AG10803 (cell line): ENCODE results near the gene ADRM1.

Experiments used
- DNase-seq: peaks from one replicate; pipeline ENCODE4 v3.0.0; 2010; ENCODE audit warnings: low read depth
- H3K4me3 ChIP-seq: 2 replicates; pipeline ENCODE4 v1.5.1; 2011; ENCODE audit warnings: mild to moderate bottlenecking, low read length, control low read depth
- CTCF ChIP-seq: conservative IDR thresholded peaks from 2 replicates; pipeline ENCODE4 v1.5.1; 2011; ENCODE audit warnings: mild to moderate bottlenecking, low read length, control low read depth, inconsistent platforms

ADRM1 gene

GRCh38 chr20:62311832-62312661 lies 9.2 kb downstream of the ADRM1 start:
- no peak for DNase-seq
- TF ChIP-seq CTCF, result no peak
- H3K4me3 ChIP-seq, result no peak overlapping the region

- no peak for DNase-seq
- TF ChIP-seq CTCF, result no peak
- no peak overlapping the region for H3K4me3 ChIP-seq
Observed at GRCh38 chr20:62312662-62312977, 9.8 kb downstream of the ADRM1 start.

GRCh38 chr20:62313021-62313420 lies 10.2 kb downstream of the ADRM1 start:
- no peak for TF ChIP-seq CTCF
- H3K4me3 ChIP-seq, result no peak overlapping the region
- DNase-seq, result no peak

- no peak overlapping the region for H3K4me3 ChIP-seq
- TF ChIP-seq CTCF, result no peak
- no peak for DNase-seq
Observed at GRCh38 chr20:62313460-62314338, 10.9 kb downstream of the ADRM1 start.

DNA sequence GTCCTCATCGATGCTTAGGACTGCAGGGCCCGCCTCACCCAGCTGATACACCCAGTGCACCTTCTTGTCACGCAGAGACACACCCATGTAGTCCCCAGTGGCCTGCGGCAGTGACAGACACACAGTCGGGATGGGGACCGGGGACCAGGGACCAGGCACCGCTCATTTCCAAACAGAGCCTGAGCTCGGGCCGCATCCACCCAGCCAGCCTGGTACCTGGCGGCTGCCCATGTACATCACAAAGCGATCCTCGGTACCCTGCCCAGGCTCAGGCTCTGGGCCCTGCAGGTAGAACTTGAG lies 11.5 kb downstream of the ADRM1 start:
- DNase-seq, result no peak
- TF ChIP-seq CTCF, result no peak
- H3K4me3 ChIP-seq, result no peak overlapping the region

DNA sequence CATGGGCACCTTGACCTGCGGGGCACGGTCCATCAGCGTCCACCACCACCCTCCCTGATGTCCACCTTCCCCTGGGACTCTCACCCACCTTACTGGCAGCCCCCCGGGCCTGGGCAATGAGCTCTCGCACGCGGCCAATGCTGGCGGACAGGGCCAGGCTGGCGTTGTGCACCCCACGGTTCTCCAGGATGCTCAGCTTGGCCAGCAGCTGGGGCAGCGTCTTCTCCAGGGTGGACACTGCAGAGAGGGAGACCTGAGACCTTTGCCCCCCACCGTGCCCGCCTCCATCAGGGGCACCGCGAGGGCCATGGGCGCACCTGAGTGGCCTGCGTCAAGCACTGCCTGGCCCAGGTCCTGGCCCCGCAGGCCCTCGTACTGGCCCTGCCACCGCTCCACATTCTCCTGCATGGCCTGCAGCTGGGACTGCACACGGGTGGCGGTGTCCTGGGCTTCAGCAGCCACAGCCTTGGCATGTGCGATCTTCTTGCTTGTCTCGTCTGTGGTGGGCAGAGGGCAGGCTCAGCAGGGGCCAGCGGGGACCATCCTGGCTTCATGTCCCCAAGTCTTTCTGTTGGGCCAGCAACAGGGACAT lies 12.0 kb downstream of the ADRM1 start:
- no peak overlapping the region for H3K4me3 ChIP-seq
- no peak for TF ChIP-seq CTCF
- DNase-seq, result no peak
